Measurements from ENCODE around the gene DVL3.

GRCh38 chr3:184209146-184209923 lies 54.2 kb downstream of the DVL3 start:
- TF ChIP-seq CTCF (IDR thresholded peaks at IDR 0.05) (no peak), POLR2A (IDR thresholded peaks at IDR 0.05) (no peak)

Data from esophagus squamous epithelium (tissue), 4 donors.